ENCODE measurements around the gene UNCX.
"Not testable (repeated sequence)": the region's sequence is repeated elsewhere in the genome, so short reads cannot be mapped to it uniquely, and the experiment has no call there.

Gene UNCX

DNA sequence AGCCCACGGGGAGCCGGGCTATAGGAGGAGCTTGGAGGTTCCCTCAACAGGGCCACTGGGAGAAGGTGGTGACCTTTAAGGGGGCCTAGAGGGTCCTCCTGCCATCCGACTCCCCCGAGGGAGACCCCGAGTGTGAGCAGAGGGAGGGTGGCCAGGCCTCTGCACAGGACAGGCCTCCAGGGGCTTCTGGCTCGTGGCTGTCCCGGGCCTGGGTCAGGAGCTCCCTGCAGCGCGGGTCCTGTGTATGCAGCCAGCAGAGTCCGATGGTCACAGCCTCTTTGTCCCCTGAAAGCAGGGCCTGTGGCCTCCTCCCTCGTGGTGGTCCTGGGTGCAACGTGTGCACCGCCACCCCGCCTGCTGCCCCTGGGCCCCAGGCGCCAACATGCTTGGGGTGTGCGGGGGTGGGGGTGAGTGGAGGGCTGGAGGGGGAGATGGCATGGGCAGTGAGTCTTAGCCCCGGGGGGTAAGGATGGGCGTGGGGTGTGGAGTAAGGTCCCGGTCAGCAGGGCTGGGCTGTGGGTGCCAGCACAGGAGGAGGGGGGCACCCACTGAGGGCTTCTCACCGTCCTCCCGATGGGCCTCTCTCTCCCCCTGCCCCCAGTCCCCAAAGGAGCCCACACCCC is 27.1 kb downstream of the UNCX start:
- TF ChIP-seq CTCF (conservative IDR thresholded peaks at IDR 0.05), result no peak
- no peak overlapping the region for H3K27ac ChIP-seq

DNA sequence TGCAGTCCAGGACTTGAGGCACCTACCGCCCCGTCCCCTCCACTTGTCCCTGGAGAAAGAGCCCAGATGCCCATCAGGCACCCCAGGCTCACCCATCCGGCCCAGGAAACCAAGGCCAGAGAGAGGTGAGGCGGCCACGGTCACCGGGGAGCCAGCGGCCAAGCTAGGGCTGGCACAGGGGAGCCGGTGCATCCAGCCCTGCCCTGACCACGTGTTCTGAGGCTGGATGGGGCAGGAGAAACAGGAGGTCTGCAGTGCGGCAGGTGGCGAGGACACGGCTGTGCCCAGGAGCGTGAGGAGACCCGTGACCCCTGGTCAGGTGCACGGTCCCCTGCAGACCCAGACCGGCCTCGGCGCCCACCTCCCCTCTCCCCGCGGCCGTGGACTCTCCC is 27.6 kb downstream of the UNCX start:
- no peak overlapping the region for H3K27ac ChIP-seq
- TF ChIP-seq CTCF (conservative IDR thresholded peaks at IDR 0.05), result no peak

DNA sequence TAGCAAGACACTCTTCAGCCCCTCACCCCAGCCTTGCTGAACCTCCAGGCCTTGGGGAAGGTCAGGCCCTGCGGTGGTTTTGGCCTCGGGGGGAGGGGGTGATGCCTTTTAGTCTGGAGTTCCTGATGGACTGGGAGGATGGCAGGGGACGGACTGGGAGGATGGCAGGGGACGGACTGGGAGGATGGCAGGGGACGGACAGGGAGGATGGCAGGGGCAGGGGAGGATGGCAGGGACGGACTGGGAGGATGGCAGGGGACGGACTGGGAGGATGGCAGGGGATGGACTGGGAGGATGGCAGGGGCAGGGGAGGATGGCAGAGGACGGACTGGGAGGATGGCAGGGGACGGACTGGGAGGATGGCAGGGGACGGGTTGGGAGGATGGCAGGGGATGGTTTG is 28.4 kb downstream of the UNCX start:
- H3K27ac ChIP-seq, result not testable (repeated sequence)

DNA sequence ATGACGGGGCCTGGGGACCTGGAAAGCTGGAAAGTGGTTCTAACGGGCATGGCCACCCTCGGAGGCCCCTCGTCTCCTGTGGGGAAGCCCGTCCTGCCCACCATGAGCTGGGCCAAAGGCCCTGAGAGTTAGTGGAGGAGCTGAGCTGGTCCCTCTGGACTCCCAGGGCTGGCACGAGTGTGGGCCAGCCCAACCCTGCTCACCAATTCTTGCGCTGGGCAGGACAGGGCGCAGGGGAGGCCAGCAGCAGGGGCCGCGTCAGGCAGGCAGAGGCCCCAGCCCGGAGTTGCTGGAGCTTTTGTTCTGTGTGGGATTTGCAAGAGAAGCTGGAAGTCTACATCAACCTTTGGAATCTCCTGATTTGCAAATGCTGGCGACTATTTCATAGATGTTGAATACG is 29.8 kb downstream of the UNCX start:
- TF ChIP-seq CTCF (conservative IDR thresholded peaks at IDR 0.05), result no peak
- H3K27ac ChIP-seq, result no peak overlapping the region

- no peak overlapping the region for H3K27ac ChIP-seq
- TF ChIP-seq CTCF (conservative IDR thresholded peaks at IDR 0.05), result no peak
Observed at GRCh38 chr7:1263391-1263951, 30.8 kb downstream of the UNCX start.

GRCh38 chr7:1264345-1265280 is 31.9 kb downstream of the UNCX start:
- H3K27ac ChIP-seq, result no peak overlapping the region
- no peak for TF ChIP-seq CTCF (conservative IDR thresholded peaks at IDR 0.05)

GRCh38 chr7:1267016-1267900 is 34.6 kb downstream of the UNCX start:
- TF ChIP-seq CTCF (conservative IDR thresholded peaks at IDR 0.05), result no peak
- H3K27ac ChIP-seq, result no peak overlapping the region

All from VCaP (cell line).